HepG2 (cell line): ENCODE measurements around the gene P4HB. TPM values are rescaled to one million over a fixed set of nuclear protein-coding genes. Genes with fewer than 3 reads are reported as not detected.

Source experiments
- ARID2 ChIP-seq: sonication (generic); formaldehyde crosslinking; IDR thresholded peaks from 2 replicates; pipeline ENCODE4 v1.8.1; 2022; ENCODE audit warnings: mild to moderate bottlenecking, missing genetic modification reagents, borderline replicate concordance
- DPF2 ChIP-seq: sonication (generic); formaldehyde crosslinking; IDR thresholded peaks from 2 replicates; pipeline ENCODE4 v1.4.0; 2020; ENCODE audit warnings: mild to moderate bottlenecking, low read depth, missing genetic modification reagents, borderline replicate concordance
- ETV6 ChIP-seq: sonication (generic); formaldehyde crosslinking; conservative IDR thresholded peaks from 2 replicates; pipeline ENCODE4 v1.4.0; 2020; ENCODE audit warnings: missing genetic modification reagents
- HDAC2 ChIP-seq: sonication (generic); formaldehyde crosslinking; IDR thresholded peaks from 2 replicates; pipeline ENCODE4 v1.4.0; 2020; ENCODE audit warnings: missing genetic modification reagents
- POGZ ChIP-seq: sonication (generic); formaldehyde crosslinking; IDR thresholded peaks from 2 replicates; pipeline ENCODE4 v1.4.0; 2020; ENCODE audit warnings: mild to moderate bottlenecking, missing genetic modification reagents
- REL ChIP-seq: sonication (generic); formaldehyde crosslinking; conservative IDR thresholded peaks from 2 replicates; pipeline ENCODE4 v1.8.0; 2022; ENCODE audit warnings: mild to moderate bottlenecking, missing genetic modification reagents, moderate library complexity
- SMARCE1 ChIP-seq: fragments of 450-650 bp; IDR thresholded peaks from 2 replicates; pipeline ENCODE4 v1.6.1; 2017; ENCODE audit warnings: borderline replicate concordance
- SNAI1 ChIP-seq: sonication (generic); formaldehyde crosslinking; IDR thresholded peaks from 2 replicates; pipeline ENCODE4 v1.5.0; 2020; ENCODE audit warnings: mild to moderate bottlenecking, missing genetic modification reagents, borderline replicate concordance
- YEATS2 ChIP-seq: sonication (generic); formaldehyde crosslinking; IDR thresholded peaks from 2 replicates; pipeline ENCODE4 v1.4.0; 2020; ENCODE audit warnings: missing genetic modification reagents, borderline replicate concordance
- ZFP36 ChIP-seq: fragments of 150-350 bp; IDR thresholded peaks from 2 replicates; pipeline ENCODE4 v1.6.1; 2018; ENCODE audit warnings: borderline replicate concordance, low read length, low read depth; ENCODE audit not compliant: partially characterized antibody
- ZFP37 ChIP-seq: sonication (generic); formaldehyde crosslinking; IDR thresholded peaks from 2 replicates; pipeline ENCODE4 v1.4.0; 2020; ENCODE audit warnings: missing genetic modification reagents, borderline replicate concordance
- ZIK1 ChIP-seq: sonication (generic); formaldehyde crosslinking; IDR thresholded peaks from 2 replicates; pipeline ENCODE4 v1.5.0; 2020; ENCODE audit warnings: mild to moderate bottlenecking, low read depth, missing genetic modification reagents, borderline replicate concordance
- ZNF17 ChIP-seq: sonication (generic); formaldehyde crosslinking; IDR thresholded peaks from 2 replicates; pipeline ENCODE4 v1.5.0; 2020; ENCODE audit warnings: mild to moderate bottlenecking, missing genetic modification reagents
- ZNF552 ChIP-seq: sonication (generic); formaldehyde crosslinking; IDR thresholded peaks from 2 replicates; pipeline ENCODE4 v1.9.0; 2022; ENCODE audit warnings: missing genetic modification reagents, mild to moderate bottlenecking, borderline replicate concordance
- polyA plus RNA-seq, 8 experiments: library from polyadenylated mRNA; depleted of rRNA in 3 of 8; stranded (reverse) in 7 of 8; unstranded in 1 of 8; fragments of >200 nt; fragmentation: Illumina TruSeq in 4 of 8; extraction: Trizol in 4 of 8; gene quantifications; 2 replicates each; pipeline versions ENCODE4 v1.2.1 to v1.2.3, GENCODE V29; 2011 to 2016; ENCODE audit warnings: low read depth in 4 of 8, missing spikeins in 1 of 8, mixed read lengths in 1 of 8; ENCODE audit not compliant: insufficient read depth in 1 of 8
- total RNA-seq, 5 experiments: library from RNA; depleted of rRNA; stranded (reverse); fragments of >200 nt; fragmentation: Illumina TruSeq; extraction: Trizol; gene quantifications; 2 replicates each; pipeline ENCODE4 v1.2.3, GENCODE V29; 2016; ENCODE audit warnings: low read depth in 1 of 5
- TF ChIP-seq, protein P1 (sequence below): sonication (generic); formaldehyde crosslinking; conservative IDR thresholded peaks from 2 replicates; pipeline ENCODE4 v1.8.0; 2022; ENCODE audit warnings: missing genetic modification reagents
- TF ChIP-seq, protein P2 (sequence below): sonication (generic); formaldehyde crosslinking; IDR thresholded peaks from 2 replicates; pipeline ENCODE4 v1.8.0; 2022; ENCODE audit warnings: mild to moderate bottlenecking, missing genetic modification reagents, moderate library complexity
- TF ChIP-seq, protein P3 (sequence below): sonication (generic); formaldehyde crosslinking; IDR thresholded peaks from 2 replicates; pipeline ENCODE4 v1.5.0; 2020; ENCODE audit warnings: missing genetic modification reagents, mild to moderate bottlenecking, borderline replicate concordance
- TF ChIP-seq, protein P4 (sequence below): IDR thresholded peaks from 2 replicates; pipeline ENCODE4 v1.6.1; 2012; ENCODE audit warnings: inconsistent platforms
- TF ChIP-seq, protein P5 (sequence below): sonication (generic); formaldehyde crosslinking; IDR thresholded peaks from 2 replicates; pipeline ENCODE4 v1.5.0; 2020; ENCODE audit warnings: mild to moderate bottlenecking, missing genetic modification reagents, moderate library complexity

Gene P4HB
- total and polyA plus RNA-seq, 2 of the 13 experiments (the other 11 are each of a cell fraction or from before 2014, with no cell fraction given): 185 to 782 TPM

DNA sequence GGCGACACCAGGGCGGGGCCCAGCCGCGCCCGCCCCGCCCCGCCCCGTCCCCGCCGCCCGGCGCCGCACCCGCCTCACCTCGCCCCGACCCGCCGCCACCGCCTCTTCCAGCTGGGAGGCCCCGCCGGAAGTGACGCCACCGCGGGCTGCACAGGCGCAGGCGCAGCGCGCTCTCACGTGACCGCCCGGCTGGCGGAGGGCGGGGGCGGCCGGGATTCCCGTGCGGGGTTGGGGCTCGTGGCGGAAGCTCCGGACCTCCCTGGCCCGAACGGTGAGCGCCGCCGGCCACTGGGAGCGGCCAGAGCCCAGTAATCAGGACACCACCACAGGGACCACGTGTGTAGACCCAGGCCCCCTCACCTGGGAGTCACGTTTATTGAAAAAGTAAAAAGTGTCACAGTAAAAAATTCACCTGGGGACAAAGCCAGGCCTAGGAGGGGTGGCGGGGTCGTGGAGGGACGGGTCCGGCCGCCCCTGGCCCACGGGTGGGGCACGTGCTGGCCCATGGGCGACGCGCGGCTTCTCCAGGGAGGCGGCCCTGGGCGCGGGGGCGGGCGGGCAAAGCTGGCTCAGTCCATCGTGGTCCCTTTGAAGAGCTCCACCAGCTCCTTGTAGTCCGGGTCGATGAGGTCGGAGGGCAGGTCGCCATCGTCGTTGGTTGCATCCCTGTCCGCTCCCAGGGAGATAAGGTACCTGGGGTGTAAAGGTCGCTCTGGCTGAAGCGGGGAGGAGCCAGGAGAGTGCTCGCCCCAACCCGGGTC is 27.0 kb downstream of the P4HB start, which contains the start of gene MCRIP1 (continued):
- peak; percentile 86 for TF ChIP-seq REL
- TF ChIP-seq, protein P1, sequence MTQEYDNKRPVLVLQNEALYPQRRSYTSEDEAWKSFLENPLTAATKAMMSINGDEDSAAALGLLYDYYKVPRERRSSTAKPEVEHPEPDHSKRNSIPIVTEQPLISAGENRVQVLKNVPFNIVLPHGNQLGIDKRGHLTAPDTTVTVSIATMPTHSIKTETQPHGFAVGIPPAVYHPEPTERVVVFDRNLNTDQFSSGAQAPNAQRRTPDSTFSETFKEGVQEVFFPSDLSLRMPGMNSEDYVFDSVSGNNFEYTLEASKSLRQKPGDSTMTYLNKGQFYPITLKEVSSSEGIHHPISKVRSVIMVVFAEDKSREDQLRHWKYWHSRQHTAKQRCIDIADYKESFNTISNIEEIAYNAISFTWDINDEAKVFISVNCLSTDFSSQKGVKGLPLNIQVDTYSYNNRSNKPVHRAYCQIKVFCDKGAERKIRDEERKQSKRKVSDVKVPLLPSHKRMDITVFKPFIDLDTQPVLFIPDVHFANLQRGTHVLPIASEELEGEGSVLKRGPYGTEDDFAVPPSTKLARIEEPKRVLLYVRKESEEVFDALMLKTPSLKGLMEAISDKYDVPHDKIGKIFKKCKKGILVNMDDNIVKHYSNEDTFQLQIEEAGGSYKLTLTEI (CRISPR knock-in tag): no peak
- peak; percentile 56 for TF ChIP-seq YEATS2
- no peak for TF ChIP-seq ARID2 (CRISPR knock-in tag)
- TF ChIP-seq, protein P2, sequence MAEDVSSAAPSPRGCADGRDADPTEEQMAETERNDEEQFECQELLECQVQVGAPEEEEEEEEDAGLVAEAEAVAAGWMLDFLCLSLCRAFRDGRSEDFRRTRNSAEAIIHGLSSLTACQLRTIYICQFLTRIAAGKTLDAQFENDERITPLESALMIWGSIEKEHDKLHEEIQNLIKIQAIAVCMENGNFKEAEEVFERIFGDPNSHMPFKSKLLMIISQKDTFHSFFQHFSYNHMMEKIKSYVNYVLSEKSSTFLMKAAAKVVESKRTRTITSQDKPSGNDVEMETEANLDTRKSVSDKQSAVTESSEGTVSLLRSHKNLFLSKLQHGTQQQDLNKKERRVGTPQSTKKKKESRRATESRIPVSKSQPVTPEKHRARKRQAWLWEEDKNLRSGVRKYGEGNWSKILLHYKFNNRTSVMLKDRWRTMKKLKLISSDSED (CRISPR knock-in tag): 0 out of 2 replicates have a peak, but pooled peaks have one; percentile 85
- TF ChIP-seq ZFP37 (CRISPR knock-in tag): no peak
- TF ChIP-seq, protein P3, sequence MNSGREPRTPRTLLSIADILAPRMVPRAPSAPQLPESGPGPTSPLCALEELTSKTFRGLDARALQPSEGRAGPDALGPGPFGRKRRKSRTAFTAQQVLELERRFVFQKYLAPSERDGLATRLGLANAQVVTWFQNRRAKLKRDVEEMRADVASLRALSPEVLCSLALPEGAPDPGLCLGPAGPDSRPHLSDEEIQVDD: no peak
- TF ChIP-seq, protein P4, sequence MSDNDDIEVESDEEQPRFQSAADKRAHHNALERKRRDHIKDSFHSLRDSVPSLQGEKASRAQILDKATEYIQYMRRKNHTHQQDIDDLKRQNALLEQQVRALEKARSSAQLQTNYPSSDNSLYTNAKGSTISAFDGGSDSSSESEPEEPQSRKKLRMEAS: peak; percentile 98
- TF ChIP-seq ZNF552 (CRISPR knock-in tag): 0 out of 2 replicates have a peak, but pooled peaks have one; percentile 35
- peak; percentile 83 for TF ChIP-seq DPF2 (CRISPR knock-in tag)
- TF ChIP-seq ZIK1 (CRISPR knock-in tag): peak; percentile 79; the same call in 1 of the 2 replicates
- TF ChIP-seq SMARCE1: no peak
- peak; percentile 58 for TF ChIP-seq POGZ (CRISPR knock-in tag)
- TF ChIP-seq HDAC2 (CRISPR knock-in tag): peak; percentile 50
- TF ChIP-seq ZFP36: no peak
- no peak for TF ChIP-seq ZNF17 (CRISPR knock-in tag)
- TF ChIP-seq, protein P5, sequence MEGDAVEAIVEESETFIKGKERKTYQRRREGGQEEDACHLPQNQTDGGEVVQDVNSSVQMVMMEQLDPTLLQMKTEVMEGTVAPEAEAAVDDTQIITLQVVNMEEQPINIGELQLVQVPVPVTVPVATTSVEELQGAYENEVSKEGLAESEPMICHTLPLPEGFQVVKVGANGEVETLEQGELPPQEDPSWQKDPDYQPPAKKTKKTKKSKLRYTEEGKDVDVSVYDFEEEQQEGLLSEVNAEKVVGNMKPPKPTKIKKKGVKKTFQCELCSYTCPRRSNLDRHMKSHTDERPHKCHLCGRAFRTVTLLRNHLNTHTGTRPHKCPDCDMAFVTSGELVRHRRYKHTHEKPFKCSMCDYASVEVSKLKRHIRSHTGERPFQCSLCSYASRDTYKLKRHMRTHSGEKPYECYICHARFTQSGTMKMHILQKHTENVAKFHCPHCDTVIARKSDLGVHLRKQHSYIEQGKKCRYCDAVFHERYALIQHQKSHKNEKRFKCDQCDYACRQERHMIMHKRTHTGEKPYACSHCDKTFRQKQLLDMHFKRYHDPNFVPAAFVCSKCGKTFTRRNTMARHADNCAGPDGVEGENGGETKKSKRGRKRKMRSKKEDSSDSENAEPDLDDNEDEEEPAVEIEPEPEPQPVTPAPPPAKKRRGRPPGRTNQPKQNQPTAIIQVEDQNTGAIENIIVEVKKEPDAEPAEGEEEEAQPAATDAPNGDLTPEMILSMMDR (CRISPR knock-in tag): peak; percentile 1; the same call in 1 of the 2 replicates
- no peak; the same call in 1 of the 2 replicates for TF ChIP-seq ETV6
- no peak for TF ChIP-seq SNAI1 (CRISPR knock-in tag)
